NCI-H69 (cell line): ENCODE measurements around the gene CRAMP1.
"Not testable (repeated sequence)": the region's sequence is repeated elsewhere in the genome, so short reads cannot be mapped to it uniquely, and the experiment has no call there.

ENCODE experiments used
- DNase-seq: peaks from one replicate; lab custom pipeline; 2025; lab: John Stamatoyannopoulos, UW

The CRAMP1 gene

DNA sequence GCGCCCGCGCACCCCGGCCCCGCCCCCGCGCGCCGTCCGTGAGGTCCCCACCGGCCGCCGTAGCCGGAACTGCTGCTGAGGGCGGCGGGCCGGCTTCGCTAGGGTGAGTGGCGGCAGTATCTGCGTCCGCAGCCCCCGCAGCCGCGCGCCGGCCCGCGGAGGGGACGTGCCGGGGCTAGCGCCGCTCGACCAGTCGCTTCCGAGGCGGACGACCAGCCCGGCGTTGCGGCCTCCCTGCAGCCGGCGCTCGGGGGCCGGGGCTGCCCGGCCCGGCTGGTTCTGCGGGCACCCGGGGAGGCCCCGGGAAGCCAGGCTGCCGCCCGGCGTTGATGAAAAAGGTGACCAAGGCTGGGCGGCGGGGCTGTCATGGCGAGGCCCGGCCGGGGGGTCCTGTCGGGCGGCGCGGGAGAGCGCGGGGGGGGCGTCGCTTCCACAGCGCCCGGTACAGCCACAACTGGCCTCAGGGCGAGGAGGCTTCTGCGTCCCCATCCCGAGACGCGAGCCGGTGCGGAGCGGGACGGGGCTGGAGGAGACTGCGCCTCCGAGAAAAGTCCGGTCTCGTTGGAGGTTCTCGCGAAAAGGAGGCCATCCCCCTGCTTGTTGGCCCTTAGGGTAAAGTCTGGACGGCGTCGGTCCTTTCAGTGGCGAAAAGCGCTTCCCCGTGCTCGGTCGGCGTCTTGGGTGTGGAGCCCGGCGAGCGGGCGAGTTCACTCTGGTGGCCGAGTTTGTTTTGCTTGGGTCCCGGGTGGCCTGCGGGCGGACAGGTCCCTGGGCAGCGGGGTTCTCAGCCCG, at the start of gene CRAMP1:
CRAMP1 (plus strand) TSS at position 41 of the 792 bp plus-strand sequence. CDS start 2,280 bp downstream, outside the sequence.
- peak; percentile 46 for DNase-seq

DNA sequence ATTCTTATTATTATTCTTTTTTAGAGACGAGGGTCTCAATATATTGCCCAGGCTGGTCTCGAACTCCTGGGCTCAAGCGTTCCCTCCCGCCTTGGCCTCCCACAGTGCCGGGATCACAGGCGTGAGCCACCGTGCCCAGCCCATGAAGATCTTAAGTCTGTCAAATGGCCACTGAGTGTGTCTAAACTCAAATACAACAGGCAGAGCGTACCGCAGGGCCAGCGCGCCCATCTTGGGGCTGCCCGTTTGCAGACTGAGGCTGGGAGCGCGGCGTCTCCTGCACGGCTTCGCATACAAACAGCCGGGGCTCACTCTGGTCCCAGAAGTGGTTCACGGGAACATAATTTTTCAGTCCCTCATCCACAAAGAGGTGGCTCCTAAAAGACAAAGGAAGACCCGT, 48.4 kb upstream of the CRAMP1 start:
- no peak for DNase-seq

DNA sequence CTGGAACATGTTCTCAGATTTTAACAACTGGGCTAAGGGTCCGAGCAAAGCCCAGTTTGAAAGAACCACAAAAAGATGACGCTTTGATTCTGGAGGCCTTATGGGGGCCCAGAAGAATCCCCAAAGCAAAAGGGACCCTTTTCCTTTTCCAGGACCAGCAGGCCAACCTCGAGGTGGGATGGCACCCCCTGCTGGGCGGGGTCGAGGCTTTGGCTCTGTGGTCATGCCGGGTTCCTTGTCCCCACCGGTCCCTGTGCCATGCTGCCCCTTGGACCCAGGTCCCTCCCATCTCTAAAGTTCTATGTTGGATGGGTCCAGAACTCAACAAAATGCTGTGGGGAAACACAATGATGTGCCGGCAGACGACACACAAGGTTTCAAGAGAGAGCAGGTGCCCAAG, 47.8 kb upstream of the CRAMP1 start:
- no peak for DNase-seq

- no peak for DNase-seq
These were observed 46.9 kb upstream of the CRAMP1 start for GRCh38 chr16:1565083-1565805.

DNA sequence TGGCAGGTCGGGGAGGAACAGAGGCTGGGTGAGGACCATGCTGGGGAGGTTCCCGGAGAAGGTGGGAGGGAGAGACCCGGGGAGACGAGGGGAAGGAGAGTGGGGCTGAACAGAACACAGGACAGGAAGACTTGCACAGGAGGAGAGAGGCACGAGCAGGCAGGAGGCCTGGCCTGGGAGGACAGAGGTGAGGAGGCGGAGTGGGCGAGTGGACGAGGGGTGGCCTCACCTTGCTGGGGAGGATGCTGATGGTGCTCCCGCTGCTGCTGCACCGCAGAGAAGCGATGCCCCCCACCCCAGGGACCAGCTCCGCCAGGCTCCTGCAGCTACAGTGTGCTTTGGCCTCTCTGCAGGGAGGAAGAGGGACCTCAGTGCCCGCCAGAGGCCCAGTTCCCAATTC, 44.2 kb upstream of the CRAMP1 start:
- no peak for DNase-seq

DNA sequence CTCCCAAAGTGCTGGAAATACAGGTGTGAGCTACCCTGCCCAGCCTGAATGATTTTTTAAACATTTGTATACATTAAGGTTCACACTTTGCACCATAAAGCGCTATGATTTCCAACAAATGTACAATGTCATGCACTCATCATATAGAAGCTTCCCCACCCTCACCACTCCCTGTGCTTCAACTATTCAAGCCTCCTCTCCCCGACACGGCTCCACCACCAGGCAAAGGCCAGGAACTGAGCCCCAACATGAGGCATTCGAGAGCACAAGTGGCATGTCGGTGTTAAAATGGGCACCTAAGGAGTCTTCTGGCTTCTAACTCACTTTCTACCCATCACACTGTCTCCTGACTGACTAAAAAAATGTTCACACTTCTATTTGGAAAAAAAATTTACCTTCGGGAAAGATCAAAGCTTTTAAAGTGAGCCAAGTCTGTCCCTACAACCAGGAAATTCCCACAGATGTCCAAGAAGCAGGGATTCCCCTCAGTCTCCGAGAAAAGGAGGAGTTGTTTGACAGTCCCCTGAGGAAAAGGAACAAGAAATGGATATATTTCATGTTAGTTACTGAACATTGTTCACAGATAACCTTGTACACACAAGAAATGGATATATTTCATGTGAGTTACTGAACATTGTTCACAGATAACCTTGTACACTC, 41.0 kb upstream of the CRAMP1 start:
- no peak for DNase-seq

DNA sequence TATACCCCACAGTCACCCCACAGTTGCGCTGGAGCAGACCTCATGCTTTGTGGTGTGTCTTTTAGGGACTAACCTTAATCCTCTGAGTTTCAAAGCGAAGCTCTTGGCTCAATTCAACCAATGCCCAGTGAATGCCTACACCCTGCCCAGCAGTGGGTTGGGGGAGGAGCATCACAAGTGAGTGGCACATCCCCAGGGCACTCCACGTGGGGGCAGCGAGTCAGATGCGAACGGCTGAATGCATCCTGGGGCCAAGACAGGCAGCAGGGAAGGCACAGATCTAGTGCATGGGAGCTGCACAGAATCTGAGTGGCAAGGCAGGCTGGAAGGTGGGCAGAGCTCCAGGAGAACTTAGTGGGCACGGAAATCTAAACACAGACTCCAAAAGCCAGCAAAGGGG, 39.5 kb upstream of the CRAMP1 start:
- no peak for DNase-seq

DNA sequence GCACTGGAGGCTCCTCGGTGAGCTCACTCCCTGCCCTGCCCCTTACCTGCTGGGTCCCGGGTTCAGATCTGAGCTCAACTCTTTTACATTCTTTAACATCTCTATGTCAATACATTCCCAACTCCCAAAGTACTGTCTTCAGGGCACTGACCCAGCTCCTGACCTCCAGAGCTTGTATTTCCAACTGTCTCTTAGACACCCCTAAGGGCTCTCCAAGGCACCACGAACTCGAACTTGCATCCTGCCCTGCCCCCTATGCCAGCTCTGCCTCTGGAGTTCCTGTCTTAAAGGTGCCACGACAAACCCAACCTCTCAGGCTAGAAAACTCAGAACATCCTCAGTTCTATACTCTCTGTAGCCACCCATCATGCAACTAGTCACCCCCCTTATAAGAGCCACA, 38.9 kb upstream of the CRAMP1 start:
- no peak for DNase-seq

DNA sequence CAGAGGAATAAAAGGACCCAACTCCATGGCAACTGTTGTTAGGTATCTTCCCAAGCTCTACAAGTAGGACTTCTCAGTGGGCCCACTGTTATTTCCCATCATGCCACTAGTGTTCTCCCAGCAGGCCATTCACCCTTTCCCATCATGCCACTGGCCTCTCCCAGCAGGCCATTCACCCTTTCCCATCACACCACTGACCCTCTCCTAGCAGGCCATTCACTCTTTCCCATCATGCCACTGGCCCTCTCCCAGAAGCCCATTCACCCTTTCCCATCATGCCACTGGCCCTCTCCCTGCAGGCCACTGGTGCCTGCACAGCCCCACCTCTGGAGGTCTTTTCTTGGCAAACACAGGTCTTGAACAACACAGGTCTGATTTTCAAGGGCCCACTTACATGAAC, 36.6 kb upstream of the CRAMP1 start:
- no peak for DNase-seq

DNA sequence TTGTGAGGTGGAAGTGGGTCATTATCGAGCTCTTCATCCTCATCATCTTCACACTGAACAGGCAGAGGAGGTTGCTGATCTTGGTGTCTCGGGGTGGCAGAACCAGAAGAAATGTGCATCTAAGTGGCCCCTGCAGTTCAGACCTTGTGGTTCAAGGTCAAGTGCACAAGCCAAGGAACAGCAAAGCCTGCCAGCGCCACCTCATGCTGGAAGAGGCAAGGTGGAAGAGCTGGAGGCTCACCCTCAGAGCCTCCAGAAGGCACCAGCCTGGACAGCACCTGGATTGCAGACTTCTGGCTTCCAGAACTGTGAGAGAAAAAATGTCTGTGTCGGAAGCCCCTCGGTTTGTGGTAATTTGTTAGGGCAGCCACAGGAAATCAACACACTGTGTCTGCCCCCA, 32.9 kb upstream of the CRAMP1 start:
- no peak for DNase-seq

GRCh38 chr16:1580256-1580655, 31.9 kb upstream of the CRAMP1 start:
- peak; percentile 81 for DNase-seq

GRCh38 chr16:1580956-1581355, 31.2 kb upstream of the CRAMP1 start:
- peak; percentile 96 for DNase-seq

GRCh38 chr16:1581804-1582203, 30.4 kb upstream of the CRAMP1 start:
- DNase-seq: no peak

DNA sequence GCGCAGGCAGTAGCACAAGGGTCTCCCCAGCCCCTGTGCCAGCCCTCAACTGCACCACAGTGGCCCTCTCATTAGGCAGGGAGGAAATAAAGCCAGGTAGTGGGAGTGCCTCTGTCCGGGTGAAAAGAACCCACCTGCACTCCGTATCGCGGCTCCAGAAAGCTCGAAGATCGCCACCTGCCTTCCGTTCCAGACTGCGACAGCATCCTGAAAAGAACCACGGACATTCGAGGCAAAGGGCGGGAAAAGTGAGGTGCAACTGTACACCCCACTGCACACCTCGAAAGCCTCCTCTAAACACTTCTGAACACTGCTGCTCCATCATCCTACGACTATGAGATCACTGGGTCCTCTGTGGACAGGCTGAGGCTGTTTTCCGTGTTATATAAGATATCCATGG, 29.0 kb upstream of the CRAMP1 start:
- DNase-seq: no peak

GRCh38 chr16:1584926-1585484, 27.2 kb upstream of the CRAMP1 start:
- peak; percentile 65 for DNase-seq

DNA sequence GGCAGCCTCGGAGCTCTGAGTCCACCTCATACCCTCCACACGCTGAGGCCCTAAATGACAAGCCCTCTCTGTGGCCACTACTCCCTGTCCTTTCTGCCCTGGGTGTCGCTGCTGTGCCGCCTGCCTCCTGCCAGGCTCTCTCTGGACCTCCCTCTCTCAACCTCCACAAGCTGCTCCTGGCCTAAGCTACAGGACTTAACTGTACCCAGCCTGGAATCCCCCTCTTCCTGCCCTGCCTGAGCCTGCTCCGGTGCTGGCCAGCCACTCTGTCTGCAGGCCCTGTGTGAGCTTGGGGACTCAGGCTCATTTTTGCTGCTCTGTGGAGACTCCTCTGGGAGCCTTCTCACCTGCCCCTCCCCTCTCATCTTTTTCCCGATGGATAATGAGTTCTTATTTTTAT, 21.8 kb upstream of the CRAMP1 start:
- DNase-seq: no peak

DNA sequence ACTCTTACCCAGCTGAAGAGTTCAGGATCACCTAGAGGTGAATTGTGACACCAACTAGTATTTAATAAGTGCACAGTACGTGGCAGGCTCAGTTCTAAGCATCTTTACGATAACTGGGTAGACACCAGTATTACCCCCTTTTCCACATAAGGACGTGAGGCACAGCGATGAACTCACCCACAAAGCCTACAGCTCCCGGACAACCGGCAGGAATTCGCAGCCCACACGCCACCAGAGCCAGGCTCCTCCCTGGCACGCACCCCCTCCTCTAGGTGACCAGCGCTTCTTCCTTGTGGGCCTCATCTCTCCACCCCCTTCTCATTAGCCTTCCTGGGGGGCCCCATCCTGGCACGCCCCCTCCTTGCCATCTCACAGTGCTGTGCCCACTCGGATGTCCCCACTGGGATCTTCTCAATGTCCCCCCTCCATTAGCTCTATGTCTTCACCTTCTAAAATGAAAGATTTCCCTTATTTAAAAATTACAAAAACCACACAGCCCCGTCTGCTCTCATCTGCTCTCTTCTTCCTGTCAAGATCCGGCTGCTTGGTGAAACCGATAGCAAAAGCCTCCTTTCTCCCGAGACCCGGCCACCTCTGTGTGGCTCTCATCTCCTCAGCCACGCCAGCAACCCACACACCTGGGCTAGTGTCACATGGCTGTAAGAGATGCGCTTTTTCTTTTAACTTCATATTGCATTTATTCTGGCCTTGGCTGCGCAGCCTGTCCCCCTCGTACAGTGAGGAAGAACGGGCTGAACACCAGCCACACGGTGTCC, 21.0 kb upstream of the CRAMP1 start:
- DNase-seq: no peak

DNA sequence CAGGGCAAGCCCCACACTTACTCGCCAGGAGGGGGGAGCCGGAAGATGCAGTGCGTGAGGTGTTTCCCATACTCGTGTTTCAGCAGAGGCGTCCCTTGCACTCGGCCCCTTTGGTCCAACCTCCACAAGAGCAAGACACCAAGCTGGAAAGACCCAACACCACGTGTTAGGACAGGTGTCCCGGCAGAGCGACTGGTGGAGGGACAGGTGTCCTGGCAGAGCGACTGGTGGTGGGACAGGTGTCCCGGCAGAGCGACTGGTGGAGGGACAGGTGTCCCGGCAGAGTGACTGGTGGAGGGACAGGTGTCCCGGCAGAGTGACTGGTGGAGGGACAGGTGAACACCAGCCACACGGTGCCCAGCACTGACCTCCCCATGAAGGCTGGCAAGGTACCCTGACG, 19.7 kb upstream of the CRAMP1 start:
- DNase-seq: no peak

- DNase-seq: not testable (repeated sequence)
These were observed 16.6 kb upstream of the CRAMP1 start for GRCh38 chr16:1595511-1595910.

DNA sequence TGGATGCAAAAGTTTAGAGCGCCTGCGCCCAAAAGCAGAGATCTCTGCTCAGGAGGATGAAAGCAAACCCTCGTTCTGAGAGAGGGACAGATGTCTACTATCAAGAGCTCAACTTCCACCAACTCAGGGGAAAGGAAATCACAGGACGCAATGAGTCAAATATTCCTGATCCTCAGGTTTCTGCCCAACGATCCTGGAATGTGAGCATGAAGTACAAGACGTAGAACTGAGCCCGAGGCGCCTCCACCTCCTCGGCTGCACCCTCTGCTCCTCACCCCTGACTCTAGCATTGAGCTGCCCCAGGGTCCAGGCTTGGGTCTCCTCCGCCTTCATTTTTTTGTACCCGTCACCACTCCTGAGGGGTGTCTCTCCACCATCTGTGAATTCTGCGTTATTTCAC, 15.6 kb upstream of the CRAMP1 start:
- DNase-seq: no peak

DNA sequence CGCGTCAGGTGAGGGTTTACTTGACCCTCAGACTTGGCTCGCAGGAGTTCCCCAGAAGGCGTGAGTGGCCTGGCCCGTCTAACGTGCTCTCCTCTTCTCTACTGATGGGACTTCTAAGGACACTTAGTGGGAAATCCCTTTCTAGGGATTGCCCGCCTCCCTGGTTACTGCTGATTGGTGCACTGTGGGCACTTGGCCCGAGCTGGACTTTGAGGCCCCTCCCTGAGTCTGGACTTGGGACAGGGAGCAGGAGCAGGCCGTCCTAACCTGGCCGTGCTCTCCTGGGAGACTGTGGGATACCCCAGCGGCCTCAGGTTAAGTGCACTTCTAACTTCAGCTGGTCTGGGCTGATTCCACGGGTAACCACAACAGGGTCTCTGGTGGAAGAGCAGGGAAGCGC, 15.0 kb upstream of the CRAMP1 start:
- DNase-seq: no peak

DNA sequence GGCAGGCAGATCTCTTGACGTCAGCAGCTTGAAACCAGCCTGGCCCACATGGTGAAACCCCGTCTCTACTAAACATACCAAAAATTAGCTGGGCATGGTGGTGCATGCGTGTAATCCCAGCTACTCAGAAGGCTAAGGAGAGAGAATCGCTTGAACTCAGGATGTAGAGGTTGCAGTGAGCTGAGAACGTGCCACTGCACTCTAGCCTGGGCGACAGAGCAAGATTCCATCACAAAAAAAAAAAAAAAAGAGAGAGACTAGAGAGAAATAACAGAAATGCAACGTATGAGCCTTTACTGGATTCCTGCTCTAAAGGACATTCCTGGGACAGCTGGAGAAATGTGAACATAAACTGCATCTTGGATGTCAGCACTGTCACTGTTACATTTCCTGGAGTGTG, 11.1 kb upstream of the CRAMP1 start:
- no peak for DNase-seq
